Islet precursor cell (in vitro differentiated cells): ENCODE data around the gene ARHGAP10.
A peak's percentile ranks its signal among the peaks of the same experiment; 100 is the strongest.
"Not testable (repeated sequence)": the region's sequence is repeated elsewhere in the genome, so short reads cannot be mapped to it uniquely, and the experiment has no call there.

Source experiments
- DNase-seq: peaks from one replicate; pipeline ENCODE4 v3.0.0-alpha.2; 2018

The ARHGAP10 gene

DNA sequence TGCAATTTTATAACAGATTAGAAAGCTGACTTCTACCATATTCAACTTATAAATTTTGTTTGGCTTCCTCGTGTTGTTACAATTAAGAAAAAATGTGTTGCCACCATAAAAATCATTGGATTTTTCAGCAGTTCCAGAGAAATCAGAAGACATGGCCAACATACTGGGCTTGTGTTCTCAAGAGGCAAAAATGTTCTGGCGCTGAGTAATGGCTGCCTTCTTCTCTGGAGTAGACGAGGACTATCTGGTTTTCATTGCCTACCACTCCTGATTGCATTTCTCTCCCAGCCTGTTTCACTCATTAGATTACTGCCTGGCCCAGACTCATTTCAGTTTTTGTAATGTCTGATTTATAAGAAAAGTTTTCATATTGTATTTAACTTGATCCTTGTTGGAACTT, 122.3 kb downstream of the ARHGAP10 start:
- no peak for DNase-seq

DNA sequence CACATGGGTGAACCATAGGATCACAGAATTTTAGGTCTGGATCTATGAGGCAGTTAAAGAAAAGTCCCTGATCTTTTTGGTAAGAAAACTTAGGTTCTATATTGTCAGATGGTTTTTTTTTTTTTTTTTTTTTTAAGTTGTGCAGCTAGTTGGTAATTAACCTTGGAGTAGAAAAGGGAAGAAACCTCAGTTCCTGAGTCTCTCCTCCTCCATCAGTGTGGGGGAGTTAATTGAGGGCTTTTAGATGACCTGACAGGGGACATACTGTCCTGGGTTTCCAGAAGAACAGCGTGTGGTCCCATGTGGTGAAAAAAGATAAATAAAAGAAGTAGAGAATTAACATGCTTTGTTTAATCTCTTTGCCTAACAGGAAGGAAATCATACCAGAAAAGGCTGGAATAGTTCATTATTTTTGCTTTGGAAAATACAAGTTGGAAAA, 123.7 kb downstream of the ARHGAP10 start:
- DNase-seq, result no peak

DNA sequence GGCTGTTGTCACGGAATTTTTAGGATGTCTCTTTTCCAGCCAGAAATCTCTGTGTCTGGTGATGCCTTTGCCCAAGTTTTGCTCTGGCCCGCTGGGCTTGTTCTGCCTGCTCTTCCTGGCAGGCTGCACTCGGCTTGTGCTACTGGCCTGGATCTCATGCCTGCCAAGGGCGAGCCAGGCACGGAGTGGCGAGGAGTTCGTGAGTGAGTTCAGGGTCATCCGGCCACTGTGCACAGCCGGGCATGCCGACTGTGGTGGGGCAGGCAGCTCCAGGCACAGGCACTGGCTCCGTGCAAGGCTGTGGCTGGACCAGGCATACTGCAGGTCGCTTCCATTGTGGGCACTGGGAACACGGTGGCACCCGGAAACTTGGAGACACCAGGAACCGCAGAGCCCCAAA, 129.1 kb downstream of the ARHGAP10 start:
- DNase-seq, result no peak

DNA sequence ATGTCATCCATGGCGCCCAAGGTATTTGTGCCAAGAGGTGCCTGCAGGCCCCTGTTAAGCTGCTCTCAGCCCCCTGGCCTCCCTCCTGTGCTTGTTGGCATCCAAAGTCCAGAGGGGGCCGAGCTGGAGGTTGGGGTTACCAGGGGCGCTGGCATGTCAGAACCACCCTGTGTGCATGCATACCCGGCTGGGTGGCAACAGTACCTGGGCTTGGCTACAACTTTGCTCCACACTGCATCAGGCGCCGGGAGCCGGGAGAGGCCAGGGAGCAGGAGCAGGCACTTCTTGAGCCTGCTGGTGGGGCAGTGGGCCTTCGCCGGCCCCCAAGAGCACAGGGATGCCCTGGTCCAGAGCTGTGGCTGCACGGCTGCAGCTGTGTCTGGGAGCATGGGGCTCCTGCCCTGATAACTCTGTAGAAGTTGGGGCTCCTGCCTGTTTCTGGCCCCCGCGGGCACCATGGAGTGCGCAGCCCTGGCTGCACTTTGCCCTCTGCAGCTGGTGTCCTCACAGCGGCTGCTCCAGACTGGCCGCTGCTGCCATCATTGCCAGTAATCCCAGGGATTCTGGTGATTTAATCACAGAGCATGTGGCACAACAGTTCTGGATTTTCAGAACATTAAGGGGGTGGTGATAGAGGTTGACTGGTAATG, 130.3 kb downstream of the ARHGAP10 start:
- DNase-seq, result no peak

DNA sequence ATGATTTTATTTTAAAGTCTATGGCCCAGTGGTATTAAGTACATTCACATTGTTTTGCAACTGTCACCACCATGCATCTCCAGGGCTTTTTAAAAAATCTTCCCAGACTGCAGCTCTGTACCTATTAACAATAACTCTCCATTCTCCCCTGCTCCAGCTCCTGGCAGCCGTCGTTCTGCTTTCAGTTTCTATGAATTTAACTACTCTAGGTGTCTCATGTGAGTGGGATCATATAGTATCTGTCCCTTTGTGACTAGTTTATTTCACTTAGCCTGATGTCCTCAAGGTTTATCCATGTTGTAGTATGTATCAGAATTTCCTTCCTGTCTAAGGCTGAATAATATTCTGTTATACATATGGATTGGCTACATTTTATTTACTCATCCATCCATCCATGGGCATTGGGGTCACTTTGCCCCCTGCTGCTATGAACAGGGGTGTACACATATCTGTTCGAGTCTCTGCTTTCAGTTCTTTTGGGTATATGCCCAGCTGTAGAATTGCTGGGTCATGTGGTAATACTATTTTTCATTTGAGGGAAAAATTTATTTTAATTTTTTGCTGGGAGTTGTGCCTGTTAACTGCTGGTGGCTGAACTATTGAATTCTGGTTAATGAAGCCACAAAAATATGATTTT, 131.3 kb downstream of the ARHGAP10 start:
- no peak for DNase-seq

DNA sequence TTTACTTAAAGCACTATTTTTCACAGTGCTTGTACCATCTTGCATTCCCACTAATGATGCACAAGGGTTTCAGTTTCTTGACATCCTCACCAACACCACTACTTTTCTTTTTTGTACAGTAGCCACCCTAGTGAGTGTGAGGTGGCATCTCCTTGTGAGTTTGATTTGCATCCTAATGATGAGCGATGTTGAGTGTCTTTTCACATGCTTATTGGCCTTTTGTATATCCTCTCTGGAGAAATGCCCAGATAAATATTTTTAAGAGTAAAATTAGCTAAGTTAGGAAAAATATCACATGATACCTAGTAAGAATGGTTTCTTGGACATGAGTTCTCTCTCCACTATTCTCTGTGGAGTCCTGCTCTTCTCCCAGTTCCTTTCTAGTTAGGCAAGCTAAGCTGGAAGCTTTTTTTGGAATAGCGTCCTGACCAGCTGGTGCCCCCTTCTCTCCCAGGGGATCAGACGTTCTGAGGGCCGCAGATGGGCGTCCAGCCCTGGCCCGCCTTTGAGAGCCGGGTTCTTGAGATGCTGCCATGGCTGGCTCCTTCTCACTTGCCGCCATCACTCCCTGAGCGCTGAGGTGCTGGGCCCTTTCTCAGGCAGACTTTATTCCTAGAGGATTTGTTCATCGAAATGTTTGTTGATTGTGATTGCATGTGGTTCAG, 132.1 kb downstream of the ARHGAP10 start:
- DNase-seq, result no peak

DNA sequence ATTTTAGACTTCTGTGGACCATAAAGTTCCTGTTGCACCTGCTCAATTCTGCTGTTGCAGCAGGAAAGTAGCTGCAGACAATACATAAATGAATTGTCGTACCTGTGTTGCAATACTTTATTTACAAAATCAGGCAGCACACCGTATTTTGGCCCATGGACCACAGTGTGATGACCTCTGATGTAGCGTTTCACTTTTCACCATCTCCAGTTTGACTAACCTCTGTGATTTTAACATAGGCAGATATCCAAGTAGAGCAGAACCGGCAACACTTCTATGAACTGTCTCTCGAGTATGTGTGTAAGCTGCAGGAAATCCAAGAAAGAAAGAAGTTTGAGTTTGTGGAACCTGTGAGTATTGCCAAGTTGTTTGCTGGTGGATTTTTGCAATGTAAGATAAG, 132.7 kb downstream of the ARHGAP10 start:
- no peak for DNase-seq

DNA sequence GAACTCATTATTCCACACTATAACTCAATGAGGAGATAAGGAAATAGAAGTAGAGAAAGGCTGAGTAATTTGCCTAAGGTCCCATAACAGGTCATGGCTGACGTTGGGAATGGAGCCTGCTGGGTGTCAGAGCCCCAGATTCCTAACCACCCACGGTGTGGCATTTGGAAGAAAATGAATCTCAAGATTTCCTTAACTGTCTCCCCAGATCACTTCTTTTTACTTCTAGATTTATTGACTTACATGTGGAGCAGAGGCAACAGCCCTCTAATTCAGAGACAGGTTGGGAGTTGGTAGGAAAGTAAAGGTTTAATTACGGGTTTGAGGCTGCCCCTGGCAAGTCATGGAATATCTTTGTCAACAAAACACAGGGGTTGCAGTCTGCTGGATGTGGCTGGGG, 134.0 kb downstream of the ARHGAP10 start:
- peak; percentile 56 for DNase-seq

DNA sequence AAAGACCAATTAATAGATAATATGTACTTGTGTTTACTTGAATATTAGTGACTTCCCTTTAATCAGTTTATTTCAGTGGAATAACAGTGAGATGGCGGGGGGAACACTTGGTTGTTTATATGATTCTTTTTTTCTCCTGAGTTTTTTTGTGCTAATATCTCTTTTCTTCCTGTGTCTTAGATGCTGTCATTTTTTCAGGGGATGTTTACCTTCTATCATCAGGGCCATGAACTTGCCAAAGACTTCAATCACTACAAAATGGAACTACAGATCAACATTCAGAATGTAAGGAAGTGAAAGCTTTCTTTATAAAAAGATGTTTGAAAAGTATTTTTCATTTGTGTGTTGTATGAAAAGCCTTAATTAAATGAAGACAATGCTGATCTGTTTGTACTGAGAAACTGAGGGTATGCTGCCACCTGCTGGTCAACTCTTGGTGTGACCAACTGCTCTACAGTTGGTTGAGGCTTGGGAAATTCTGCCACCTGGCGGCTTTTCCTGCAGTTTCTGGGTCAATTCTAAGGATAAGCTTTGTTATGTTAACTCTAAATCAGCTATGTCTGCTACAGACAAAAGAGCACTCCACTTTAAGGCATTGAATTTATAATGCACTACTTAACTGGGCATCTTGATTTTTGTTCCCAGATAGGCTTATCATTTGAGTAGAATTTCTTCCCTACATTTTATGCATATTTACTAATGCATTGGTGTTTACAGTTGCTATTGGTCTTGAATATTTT, 134.8 kb downstream of the ARHGAP10 start:
- DNase-seq, result peak; percentile 89

DNA sequence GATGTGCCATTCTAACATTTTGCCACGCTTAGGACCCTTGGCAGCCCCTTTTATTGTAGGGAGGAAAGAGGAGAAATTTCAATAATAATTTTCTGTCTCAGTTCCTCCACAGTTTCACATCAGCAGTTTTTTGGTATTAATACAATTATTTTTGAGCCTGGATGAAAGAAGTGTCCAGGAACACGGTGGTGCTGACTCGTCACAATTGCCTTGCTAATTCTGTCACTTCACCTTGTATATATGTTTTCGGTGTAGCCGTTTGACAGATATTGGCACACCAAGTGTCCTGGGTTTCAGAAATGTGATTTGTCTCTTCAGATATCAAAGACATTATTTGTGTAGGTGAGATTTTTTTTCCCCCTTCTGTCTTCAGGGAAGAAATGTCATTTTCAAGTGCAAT, 142.2 kb downstream of the ARHGAP10 start:
- DNase-seq, result no peak

DNA sequence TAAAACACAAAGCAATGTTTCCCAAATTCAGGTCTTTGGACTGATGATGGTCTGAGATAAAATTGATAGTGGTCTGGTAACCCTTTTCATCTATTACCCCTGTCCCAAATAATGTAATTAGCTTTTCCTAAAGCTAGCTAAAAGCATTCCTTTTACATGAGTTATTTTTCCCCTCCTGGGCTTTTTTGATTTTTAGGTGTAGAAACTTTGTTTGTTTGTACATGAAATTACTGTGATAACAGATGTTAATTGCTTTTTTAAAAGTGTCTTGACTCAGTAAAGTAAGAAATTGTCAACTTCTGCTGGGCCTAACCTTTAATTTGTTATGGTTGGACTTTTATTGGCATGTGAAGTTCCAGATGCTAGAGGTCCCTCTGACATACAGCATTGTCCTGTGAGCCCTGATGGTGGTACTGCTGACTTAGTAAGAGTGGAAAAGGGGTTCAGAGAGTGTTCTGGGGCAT, 145.5 kb downstream of the ARHGAP10 start:
- DNase-seq, result no peak

DNA sequence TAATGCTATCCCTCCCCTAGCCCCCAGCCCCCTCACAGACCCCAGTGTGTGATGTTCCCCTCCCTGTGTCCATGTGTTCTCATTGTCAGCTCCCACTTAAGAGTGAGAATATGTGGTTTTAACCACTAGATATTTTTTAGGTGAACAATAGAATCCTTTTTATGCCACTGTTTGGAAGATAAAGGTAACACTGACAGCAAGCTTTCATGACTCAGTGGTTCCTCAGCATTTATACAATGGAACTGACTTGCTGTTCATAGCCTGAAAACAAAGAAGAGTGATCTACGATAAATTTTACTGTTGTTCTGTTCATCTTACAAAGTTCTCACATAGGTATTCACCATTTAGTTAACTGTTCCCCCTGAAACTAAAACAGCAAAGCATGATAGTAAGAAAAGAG, 147.8 kb downstream of the ARHGAP10 start:
- no peak for DNase-seq

DNA sequence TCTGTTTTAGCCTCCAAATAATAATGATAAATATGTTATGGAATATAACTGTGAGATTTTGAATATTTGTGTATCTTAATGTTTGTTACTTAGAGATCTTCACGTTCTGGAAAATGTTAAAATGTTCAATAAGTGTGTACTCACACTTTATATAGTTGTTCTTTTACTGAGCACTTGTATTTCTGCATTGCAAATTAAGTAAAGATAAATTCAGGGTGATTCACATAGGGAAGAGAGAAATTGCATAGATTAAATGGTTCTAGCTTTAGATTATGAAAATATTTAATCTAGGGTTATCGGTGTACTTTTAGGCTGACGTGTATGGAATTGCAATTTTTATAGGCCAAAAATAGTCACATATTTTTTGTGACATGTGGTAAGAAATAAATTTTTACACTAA, 148.6 kb downstream of the ARHGAP10 start:
- no peak for DNase-seq

DNA sequence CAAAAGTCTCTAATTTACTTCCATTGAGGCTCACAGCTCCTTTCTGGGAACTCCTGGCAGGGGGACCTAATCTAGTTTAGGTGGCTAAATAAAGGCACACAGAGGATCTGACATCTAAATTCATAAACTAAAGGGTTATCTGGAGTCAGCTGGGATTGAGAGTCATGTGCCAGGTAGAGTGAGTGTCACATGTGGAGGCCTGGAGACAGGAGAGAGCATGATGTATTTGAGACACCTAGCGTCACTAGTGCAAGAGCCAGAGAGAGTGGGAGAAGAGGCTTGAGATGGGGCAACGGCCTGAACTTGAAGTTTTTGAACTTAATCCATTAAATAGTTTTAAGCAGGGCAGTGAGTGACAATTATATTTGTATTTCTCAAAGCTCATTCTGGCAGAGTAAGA, 152.6 kb downstream of the ARHGAP10 start:
- DNase-seq, result no peak

DNA sequence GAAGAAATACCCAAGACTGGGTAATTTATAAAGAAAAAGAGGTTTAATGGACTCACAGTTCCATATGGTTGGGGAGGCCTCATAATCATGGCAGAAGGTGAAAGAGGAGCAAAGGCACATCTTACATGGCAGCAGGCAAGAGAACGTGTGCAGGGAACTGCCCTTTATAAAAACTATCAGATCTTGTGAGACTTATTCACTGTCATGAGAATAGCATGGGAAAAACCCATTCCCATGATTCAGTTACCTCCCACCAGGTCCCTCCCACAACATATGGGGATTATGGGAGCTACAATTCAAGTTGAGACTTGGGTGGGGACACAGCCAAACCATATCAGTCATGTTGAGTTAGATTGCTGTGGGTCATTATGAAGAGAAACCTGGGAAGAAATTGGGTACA, 153.3 kb downstream of the ARHGAP10 start:
- not testable (repeated sequence) for DNase-seq

DNA sequence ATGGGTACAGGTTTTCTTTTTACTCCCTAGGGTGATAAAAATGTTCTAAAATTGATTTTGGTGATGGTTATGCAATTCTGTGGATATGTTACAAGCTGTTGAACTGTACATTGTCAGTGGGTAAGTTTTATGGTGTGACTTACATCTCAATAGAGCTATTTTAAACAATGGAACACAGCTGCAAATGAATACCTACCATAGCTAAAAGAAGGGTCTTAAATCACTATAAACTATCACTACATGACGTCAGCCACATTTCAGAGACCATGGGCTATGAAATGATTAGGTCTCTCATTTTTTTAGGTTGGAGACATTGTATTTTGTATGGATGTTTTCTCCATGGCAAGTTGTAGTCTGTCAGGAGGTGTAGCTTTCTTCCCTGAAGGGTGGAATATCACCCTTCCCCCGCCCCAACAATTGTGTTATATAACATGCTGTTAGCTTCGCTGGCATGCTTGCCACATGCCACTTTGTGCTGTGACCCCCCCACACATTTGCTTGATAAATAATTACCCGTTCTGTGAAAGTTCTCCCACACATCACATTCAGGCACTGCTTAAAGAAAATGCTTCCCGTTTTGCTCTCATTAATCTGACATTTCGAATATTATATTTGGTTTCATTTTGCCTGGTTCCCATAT, 159.7 kb downstream of the ARHGAP10 start:
- DNase-seq, result no peak

DNA sequence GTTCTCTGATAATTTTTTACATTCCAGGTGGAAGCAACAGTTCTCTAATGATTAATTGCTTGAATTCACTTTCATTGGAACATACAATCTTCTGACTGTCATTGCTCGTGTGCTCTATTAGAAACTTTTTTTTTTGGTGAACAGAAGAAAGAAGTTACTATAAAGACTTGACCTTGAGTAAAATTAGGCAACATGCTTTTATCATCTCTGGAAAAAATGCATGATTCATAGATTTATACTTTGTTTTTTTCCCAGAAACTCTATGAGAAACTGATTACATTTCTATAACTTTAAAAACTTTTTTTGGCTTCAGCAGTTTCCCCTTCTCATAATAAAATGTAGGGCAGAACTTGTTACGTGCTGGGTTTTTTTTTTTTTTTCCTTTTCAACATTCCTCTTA, 167.6 kb downstream of the ARHGAP10 start:
- no peak for DNase-seq

DNA sequence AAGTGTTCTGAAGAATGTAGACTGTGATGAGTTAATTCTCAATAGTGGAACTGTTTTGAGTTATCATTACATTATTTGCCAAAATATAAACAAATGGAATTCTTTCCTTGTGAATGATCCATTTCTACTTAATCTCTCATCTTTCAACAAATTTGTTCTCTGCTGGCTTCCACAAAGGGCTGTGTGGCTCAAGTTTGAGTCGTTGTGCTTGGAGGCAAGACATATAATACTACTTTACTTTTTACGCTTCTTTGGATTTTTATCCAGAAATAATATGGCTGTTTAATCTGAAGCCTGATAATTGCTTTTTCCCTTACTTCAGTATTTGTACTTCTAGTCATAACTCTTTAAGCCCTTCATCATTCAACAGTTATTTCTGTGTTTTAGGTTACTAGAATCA, 169.5 kb downstream of the ARHGAP10 start:
- DNase-seq, result no peak

DNA sequence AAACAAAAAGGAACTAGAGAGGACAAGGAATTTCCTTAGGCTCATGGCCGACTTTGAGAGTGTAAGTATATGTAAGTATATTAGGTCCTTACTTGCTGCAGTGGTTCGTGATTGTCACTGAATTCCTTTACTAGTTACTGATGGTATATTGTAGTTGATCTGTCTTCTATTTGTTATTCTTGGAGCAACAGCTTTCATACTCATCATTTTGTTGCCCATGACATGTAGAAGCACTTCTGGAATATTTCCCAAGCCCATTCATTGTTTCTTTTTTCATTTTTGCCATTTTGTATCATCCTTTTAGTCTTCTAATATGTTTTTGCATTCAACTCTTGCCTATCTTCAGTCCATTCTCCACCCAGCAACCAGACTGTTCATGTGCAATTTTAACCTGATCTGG, 170.0 kb downstream of the ARHGAP10 start:
- DNase-seq, result no peak

DNA sequence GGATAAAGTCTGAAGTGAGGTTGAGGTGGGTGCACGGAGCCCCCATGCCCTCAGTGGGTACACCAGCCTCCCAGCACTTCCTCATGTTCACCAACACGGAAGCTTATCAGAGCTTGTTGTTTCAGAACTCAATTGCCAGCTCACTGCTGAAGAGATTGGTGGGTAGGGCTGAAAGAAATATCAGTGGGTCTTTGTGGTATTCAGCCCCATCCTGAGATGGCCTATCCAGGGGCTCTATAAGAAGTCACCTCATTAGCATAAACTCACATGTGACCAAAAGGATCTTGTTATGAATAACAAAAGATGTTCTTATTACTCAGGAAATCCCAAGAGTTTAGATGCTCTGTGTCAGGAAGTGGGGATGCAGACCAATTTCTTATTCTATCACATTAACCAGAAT, 177.3 kb downstream of the ARHGAP10 start:
- DNase-seq, result no peak

DNA sequence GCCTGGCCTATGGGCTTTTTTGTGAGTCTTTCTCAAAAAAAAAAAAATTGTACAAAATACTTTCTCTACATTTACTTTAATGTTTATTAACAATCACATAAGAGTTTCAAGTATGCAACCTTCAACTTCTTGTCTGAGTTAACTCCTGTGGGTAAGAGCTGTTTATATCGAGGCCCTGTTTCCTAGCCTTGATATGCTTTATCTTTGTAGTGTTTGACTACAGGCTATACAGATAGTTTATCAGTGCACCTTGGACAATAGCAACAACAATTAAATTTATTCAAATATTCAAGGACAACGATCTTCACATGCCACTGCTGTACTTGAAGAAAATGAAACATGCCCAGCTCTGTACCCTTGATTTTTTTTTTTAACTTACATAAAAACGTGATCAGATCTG, 178.4 kb downstream of the ARHGAP10 start:
- no peak for DNase-seq

DNA sequence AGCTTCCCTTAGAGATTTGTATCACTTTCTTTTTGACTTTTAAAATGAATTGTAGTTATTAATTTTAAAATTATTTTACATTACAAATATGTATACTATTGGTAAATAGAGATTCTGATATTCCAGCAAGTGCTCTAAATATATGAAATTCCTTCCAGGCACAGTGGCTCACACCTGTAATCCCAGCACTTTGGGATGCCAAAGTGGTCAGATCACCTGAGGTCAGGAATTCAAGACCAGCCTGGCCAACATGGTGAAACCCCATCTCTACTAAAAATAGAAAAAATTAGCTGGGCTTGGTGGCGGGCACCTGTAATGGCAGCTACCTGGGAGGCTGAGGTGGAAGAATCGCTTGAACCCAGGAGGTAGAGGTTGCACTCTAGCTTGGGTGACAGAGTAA, 180.2 kb downstream of the ARHGAP10 start:
- not testable (repeated sequence) for DNase-seq

DNA sequence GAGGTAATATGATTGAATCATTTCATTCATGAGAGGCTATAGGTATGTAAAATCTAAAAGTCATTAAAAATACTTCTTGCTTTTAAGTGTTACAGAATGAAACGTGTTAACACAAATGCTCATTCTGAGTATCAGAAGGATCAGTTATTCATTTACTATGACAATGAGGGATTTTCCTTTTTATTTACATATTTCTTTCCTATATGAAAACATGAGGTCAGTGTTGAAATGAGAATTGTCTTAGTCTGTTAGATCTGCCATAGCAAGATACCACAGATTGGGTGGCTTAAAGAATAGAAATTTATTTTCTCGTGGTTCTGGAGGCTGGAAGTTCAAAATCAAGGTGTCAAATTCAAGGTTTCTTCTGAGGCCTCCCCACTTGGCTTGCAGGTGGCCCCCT, 181.2 kb downstream of the ARHGAP10 start:
- no peak for DNase-seq
